ENCODE measurements around the gene PTPRS.

DNA sequence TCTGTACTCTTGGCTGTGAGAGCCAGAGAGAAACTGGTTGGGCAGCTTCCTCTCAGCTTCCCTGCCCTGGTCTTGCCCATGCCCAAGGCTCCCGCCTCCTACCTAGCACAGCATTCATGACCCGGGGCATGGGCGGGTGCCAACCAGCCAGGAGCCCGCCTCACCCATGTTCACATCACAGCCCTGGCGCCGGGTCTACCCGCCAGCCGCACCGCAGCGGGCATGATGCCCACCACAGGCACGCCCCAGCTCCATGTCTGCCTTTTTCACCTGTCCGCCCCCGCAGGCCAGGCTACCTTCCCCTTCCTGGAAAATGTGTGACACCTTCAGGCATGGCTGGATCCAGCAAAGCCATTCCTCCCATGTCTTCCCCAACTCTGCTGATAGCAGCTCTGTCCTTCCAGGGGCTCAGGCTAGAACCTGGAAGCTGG, 42.1 kb downstream of the PTPRS start:
- TF ChIP-seq, protein P1, sequence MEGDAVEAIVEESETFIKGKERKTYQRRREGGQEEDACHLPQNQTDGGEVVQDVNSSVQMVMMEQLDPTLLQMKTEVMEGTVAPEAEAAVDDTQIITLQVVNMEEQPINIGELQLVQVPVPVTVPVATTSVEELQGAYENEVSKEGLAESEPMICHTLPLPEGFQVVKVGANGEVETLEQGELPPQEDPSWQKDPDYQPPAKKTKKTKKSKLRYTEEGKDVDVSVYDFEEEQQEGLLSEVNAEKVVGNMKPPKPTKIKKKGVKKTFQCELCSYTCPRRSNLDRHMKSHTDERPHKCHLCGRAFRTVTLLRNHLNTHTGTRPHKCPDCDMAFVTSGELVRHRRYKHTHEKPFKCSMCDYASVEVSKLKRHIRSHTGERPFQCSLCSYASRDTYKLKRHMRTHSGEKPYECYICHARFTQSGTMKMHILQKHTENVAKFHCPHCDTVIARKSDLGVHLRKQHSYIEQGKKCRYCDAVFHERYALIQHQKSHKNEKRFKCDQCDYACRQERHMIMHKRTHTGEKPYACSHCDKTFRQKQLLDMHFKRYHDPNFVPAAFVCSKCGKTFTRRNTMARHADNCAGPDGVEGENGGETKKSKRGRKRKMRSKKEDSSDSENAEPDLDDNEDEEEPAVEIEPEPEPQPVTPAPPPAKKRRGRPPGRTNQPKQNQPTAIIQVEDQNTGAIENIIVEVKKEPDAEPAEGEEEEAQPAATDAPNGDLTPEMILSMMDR (IDR thresholded peaks at IDR 0.05), result no peak
- TF ChIP-seq POLR2A (IDR thresholded peaks at IDR 0.05), result no peak

All from lower leg skin (tissue), 3 donors.